Pancreas (tissue), 10 donors: ENCODE results near the gene RTP4. TPM values are rescaled to one million over a fixed set of nuclear protein-coding genes. Genes with fewer than 3 reads are reported as not detected.
"Not testable (repeated sequence)": the region's sequence is repeated elsewhere in the genome, so short reads cannot be mapped to it uniquely, and the experiment has no call there.

Experiments used
- ATAC-seq, 4 donors: fragments of 200-7000 bp; cut with Tn5 transposase; one replicate each; pipeline versions ENCODE4 v1.8.0 to v1.9.1; 2020; ENCODE audit warnings: mild to moderate bottlenecking in 4 of 4, moderate library complexity in 4 of 4
- DNase-seq, 6 donors: peaks; one replicate each; pipeline ENCODE4 v3.0.0-alpha.2; 2020
- FAIRE-seq: peaks from 2 replicates; lab custom pipeline; 2012; peaks lifted over from hg19 to GRCh38; lab: Jason Lieb, UNC
- H3K27ac ChIP-seq, 4 donors: fragments of 200-600 bp; sonication (generic); 1 replicate in 3 of 4; 2 replicates in 1 of 4; pipeline versions ENCODE4 v1.5.0 to v1.8.0; 2020
- H3K27me3 ChIP-seq, 4 donors: fragments of 200-600 bp; one replicate each; pipeline ENCODE4 v1.8.0; 2021
- H3K36me3 ChIP-seq, 3 donors: fragments of 200-600 bp; sonication (generic) in 1 of 3; one replicate each; pipeline versions ENCODE4 v1.5.0 to v1.8.0; 2020 to 2021
- H3K4me1 ChIP-seq, 3 donors: fragments of 200-600 bp; one replicate each; pipeline ENCODE4 v1.8.0; 2021
- H3K4me3 ChIP-seq, 4 donors: fragments of 200-600 bp; sonication (generic) in 2 of 4; one replicate each; pipeline versions ENCODE4 v1.5.0 to v1.8.0; 2020 to 2021
- H3K9me3 ChIP-seq, 4 donors: fragments of 200-600 bp; one replicate each; pipeline ENCODE4 v1.8.0; 2021
- WGBS, 2 donors: extraction: QIAGEN DNeasy Blood & Tissue Kit; methylation state at CpG; one replicate each; pipeline ENCODE4 v1.1.7; 2013; 5-methylcytosine and 5-hydroxymethylcytosine counted together
- intact Hi-C, 3 donors: fragments of 100-400 bp; cut with DNase I; formaldehyde crosslinking; loops; one replicate each; pipeline versions ENCODE4 v1.11.1 to v1.14.2; 2022
- polyA plus RNA-seq, 2 donors: library from polyadenylated mRNA; stranded (reverse); fragments of 200-250 nt; gene quantifications; one replicate each; pipeline ENCODE4 v1.2.3, GENCODE V29; 2013
- total RNA-seq, 6 donors: library from RNA; stranded (reverse); fragmentation: NEBNext Ultra II Directional in 4 of 6; extraction: Animal tissue kit (Norgen Biotek cat#: 25700) in 4 of 6; gene quantifications; one replicate each; pipeline versions ENCODE4 v1.2.1 to v1.2.4, GENCODE V29; 2021 to 2023
- TF ChIP-seq, protein P1 (sequence below), 4 donors: fragments of 200-600 bp; sonication (generic) in 3 of 4; IDR thresholded peaks; one replicate each; pipeline versions ENCODE4 v1.5.0 to v1.8.0; 2021; ENCODE audit warnings: antibody characterized with exemption in 4 of 4
- donor health status: healthy with polysubstance abuse.
- donor health status: DM: no; HTN: no; CAD: no; lungs with moderate emphysema.
- donor health status: DM: no; HTN: no; CAD: no.
- donor health status: control.
- donor health status: control.
- donor health status: Bipolar disorder and iron deficiency.
- donor health status: DM: yes; HTN: yes; CAD: no.
- donor health status: DM: no; HTN: no; CAD: no.
- donor health status: DM: no; HTN: no; CAD: no.
- donor health status: DM: yes; HTN: yes; CAD: no.

The RTP4 gene
- total and polyA plus RNA-seq, 8 donors, result 0.95 to 5.5 (median 2.5) TPM

DNA sequence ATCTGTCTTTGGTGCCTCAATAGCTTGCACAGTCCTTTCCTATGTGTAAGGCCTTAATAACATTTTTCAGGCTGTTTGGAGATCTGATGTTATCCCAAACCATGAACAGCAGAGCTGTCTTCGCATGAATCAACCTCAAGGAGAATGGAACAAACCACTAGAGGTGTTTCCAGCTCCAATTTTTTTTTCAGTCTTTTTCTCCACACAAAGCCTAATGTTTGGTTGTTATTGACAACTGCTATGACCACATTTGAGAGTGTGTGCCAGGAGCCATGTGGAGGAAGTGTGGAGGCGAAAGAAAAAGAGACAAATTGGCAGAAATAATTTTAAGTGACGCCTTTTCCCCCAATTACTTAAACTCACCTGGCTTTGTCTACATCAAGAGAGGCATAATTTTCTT lies 38.7 kb downstream of the RTP4 start:
- FAIRE-seq, result no peak
- H3K4me3 ChIP-seq, result no peak overlapping the region
- TF ChIP-seq, protein P1, sequence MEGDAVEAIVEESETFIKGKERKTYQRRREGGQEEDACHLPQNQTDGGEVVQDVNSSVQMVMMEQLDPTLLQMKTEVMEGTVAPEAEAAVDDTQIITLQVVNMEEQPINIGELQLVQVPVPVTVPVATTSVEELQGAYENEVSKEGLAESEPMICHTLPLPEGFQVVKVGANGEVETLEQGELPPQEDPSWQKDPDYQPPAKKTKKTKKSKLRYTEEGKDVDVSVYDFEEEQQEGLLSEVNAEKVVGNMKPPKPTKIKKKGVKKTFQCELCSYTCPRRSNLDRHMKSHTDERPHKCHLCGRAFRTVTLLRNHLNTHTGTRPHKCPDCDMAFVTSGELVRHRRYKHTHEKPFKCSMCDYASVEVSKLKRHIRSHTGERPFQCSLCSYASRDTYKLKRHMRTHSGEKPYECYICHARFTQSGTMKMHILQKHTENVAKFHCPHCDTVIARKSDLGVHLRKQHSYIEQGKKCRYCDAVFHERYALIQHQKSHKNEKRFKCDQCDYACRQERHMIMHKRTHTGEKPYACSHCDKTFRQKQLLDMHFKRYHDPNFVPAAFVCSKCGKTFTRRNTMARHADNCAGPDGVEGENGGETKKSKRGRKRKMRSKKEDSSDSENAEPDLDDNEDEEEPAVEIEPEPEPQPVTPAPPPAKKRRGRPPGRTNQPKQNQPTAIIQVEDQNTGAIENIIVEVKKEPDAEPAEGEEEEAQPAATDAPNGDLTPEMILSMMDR (IDR thresholded peaks at IDR 0.05), result no peak
- no peak for ATAC-seq
- H3K27ac ChIP-seq, result no peak overlapping the region
- intact Hi-C loops, result no loop called here
- 60 to 87% methylated on average over 3 of the region's 3 CpGs for WGBS, 2 donors
- no peaks in the 10 kb centered on the region for H3K9me3 ChIP-seq
- H3K4me1 ChIP-seq, result no peaks in the 10 kb centered on the region
- DNase-seq, result no peak
- H3K27me3 ChIP-seq, result no peaks in the 10 kb centered on the region
- no peaks in the 10 kb centered on the region for H3K36me3 ChIP-seq

DNA sequence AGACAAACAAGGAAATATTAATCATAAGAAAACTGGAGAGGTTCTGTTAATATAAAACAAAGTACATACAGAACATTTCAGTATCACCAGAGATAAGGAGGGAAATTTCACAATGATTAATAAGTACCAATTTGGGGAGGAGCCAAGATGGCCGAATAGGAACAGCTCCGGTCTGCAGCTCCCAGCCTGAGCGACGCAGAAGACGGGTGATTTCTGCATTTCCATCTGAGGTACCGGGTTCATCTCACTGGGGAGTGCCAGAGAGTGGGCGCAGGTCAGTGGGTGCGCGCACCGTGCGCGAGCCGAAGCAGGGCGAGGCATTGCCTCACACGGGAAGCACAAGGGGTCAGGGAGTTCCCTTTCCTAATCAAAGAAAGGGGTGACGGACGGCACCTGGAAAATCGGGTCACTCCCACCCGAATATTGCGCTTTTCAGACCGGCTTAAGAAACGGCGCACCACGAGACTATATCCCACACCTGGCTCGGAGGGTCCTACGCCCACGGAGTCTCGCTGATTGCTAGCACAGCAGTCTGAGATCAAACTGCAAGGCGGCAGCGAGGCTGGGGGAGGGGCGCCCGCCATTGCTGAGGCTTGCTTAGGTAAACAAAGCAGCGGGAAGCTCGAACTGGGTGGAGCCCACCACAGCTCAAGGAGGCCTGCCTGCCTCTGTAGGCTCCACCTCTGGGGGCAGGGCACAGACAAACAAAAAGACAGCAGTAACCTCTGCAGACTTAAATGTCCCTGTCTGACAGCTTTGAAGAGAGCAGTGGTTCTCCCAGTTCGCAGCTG lies 44.0 kb downstream of the RTP4 start:
- H3K27ac ChIP-seq, H3K4me1 ChIP-seq, intact Hi-C loops, H3K4me3 ChIP-seq, H3K9me3 ChIP-seq, FAIRE-seq, H3K27me3 ChIP-seq, H3K36me3 ChIP-seq, DNase-seq, ATAC-seq: not testable (repeated sequence)
- 56 to 62% methylated on average over 5 to 31 of the region's 35 CpGs for WGBS, 2 donors

Other genes with a start within 250 kb of the RTP4 start
- gene RPL39L, start 228.9 kb upstream of the RTP4 start, total RNA-seq, result 1 to 10 TPM in 1 of 6 donors, under 1 TPM in 5; 0.31 to 1.5 (median 0.81) TPM
- gene RPL39L, start 228.9 kb upstream of the RTP4 start, polyA plus RNA-seq, result 1 to 10 TPM in 1 of 2 donors, under 1 TPM in 1; 0.99 to 2.2 TPM
- not detected for gene RTP1, start 170.9 kb upstream of the RTP4 start, total RNA-seq
- not detected for gene RTP1, start 170.9 kb upstream of the RTP4 start, polyA plus RNA-seq
- 1 to 10 TPM in 2 of 6 donors, under 1 TPM in 4; 0.06 to 1.3 (median 0.43) TPM for gene MASP1, start 76.6 kb upstream of the RTP4 start, total RNA-seq
- under 1 TPM; 0.30 to 0.31 TPM for gene MASP1, start 76.6 kb upstream of the RTP4 start, polyA plus RNA-seq